Right atrium auricular region (tissue), 2 donors: ENCODE data around the gene KLHL40. TPM values are rescaled to one million over a fixed set of nuclear protein-coding genes. Genes with fewer than 3 reads are reported as not detected.

Experiments used
- DNase-seq: peaks from one replicate; pipeline ENCODE4 v3.0.0-alpha.2; 2019; ENCODE audit warnings: low spot score
- H3K27ac ChIP-seq, 2 donors: fragments of 200-600 bp; sonication (generic); 1 replicate in 1 of 2; 2 replicates in 1 of 2; pipeline ENCODE4 v1.5.1; 2016 to 2019
- H3K27me3 ChIP-seq, 2 donors: fragments of 200-600 bp; sonication (generic); one replicate each; pipeline versions ENCODE4 v1.5.1 to v1.6.0; 2017 to 2019
- H3K36me3 ChIP-seq: fragments of 200-600 bp; sonication (generic); one replicate; pipeline ENCODE4 v1.5.1; 2016
- H3K4me1 ChIP-seq, 2 donors: fragments of 200-600 bp; sonication (generic); one replicate each; pipeline versions ENCODE4 v1.5.1 to v1.6.0; 2017 to 2019
- H3K4me3 ChIP-seq, 2 donors: fragments of 200-600 bp; sonication (generic); 1 replicate in 1 of 2; 2 replicates in 1 of 2; pipeline ENCODE4 v1.5.1; 2017 to 2019; ENCODE audit warnings: mild to moderate bottlenecking in 1 of 2, moderate library complexity in 1 of 2
- H3K9me3 ChIP-seq, 2 donors: fragments of 200-600 bp; sonication (generic); one replicate each; pipeline ENCODE4 v1.5.1; 2019
- CTCF ChIP-seq, 2 donors: fragments of 200-600 bp; sonication (generic); IDR thresholded peaks; one replicate each; pipeline ENCODE4 v1.5.1; 2019; ENCODE audit warnings: antibody characterized with exemption in 2 of 2
- total RNA-seq, 2 donors: library from RNA; depleted of rRNA; stranded (reverse); fragments of >200 nt; gene quantifications; one replicate each; pipeline ENCODE4 v1.1.0, GENCODE V29; 2016

Gene KLHL40
- total RNA-seq, 2 donors from 2014 or later, result 0.15 to 0.63 TPM

GRCh38 chr3:42655331-42655888 is 29.9 kb upstream of the KLHL40 start:
- TF ChIP-seq CTCF (IDR thresholded peaks at IDR 0.05), result no peak
- Histone ChIP-seq H3K36me3 (peaks cover 15% of the 10 kb centered on the region), H3K27ac (peak overlapping the region; percentile 95 to 99), H3K4me1 (peaks cover 0 to 91% of the 10 kb centered on the region in 2 donors), H3K9me3 (no peaks in the 10 kb centered on the region), H3K27me3 (no peaks in the 10 kb centered on the region), H3K4me3 (peak overlapping the region; percentile 89 to 91)
- no peak for DNase-seq

GRCh38 chr3:42655980-42656679 is 29.2 kb upstream of the KLHL40 start:
- H3K27ac ChIP-seq, result peak overlapping the region; percentile 95 to 99
- no peak for DNase-seq
- H3K4me3 ChIP-seq, result no peak overlapping the region
- TF ChIP-seq CTCF (IDR thresholded peaks at IDR 0.05), result no peak
- peaks cover 15% of the 10 kb centered on the region for H3K36me3 ChIP-seq
- no peaks in the 10 kb centered on the region for H3K27me3 ChIP-seq
- H3K9me3 ChIP-seq, result no peaks in the 10 kb centered on the region
- peaks cover 0 to 89% of the 10 kb centered on the region in 2 donors for H3K4me1 ChIP-seq

GRCh38 chr3:42656680-42657610 is 28.4 kb upstream of the KLHL40 start:
- DNase-seq, result no peak
- Histone ChIP-seq H3K4me1 (peaks cover 0 to 81% of the 10 kb centered on the region in 2 donors), H3K27ac (peak overlapping the region; percentile 95 to 99), H3K4me3 (no peak overlapping the region), H3K27me3 (no peaks in the 10 kb centered on the region), H3K9me3 (no peaks in the 10 kb centered on the region), H3K36me3 (peaks cover 22% of the 10 kb centered on the region)
- no peak for TF ChIP-seq CTCF (IDR thresholded peaks at IDR 0.05)

- H3K4me3 ChIP-seq, result no peak overlapping the region
- no peak for TF ChIP-seq CTCF (IDR thresholded peaks at IDR 0.05)
- peaks cover 25% of the 10 kb centered on the region for H3K36me3 ChIP-seq
- no peaks in the 10 kb centered on the region for H3K9me3 ChIP-seq
- H3K4me1 ChIP-seq, result peaks cover 0 to 73% of the 10 kb centered on the region in 2 donors
- DNase-seq, result no peak
- H3K27ac ChIP-seq, result peak overlapping the region; percentile 95 to 99
- H3K27me3 ChIP-seq, result no peaks in the 10 kb centered on the region
Measured at GRCh38 chr3:42657675-42658074, 27.7 kb upstream of the KLHL40 start.

GRCh38 chr3:42658091-42658770 is 27.1 kb upstream of the KLHL40 start:
- H3K9me3 ChIP-seq, result no peaks in the 10 kb centered on the region
- no peaks in the 10 kb centered on the region for H3K27me3 ChIP-seq
- DNase-seq, result no peak
- H3K4me3 ChIP-seq, result no peak overlapping the region
- H3K4me1 ChIP-seq, result peaks cover 0 to 68% of the 10 kb centered on the region in 2 donors
- TF ChIP-seq CTCF (IDR thresholded peaks at IDR 0.05), result no peak
- peaks cover 25% of the 10 kb centered on the region for H3K36me3 ChIP-seq
- peak overlapping the region; percentile 95 to 99 for H3K27ac ChIP-seq
